HepG2 (cell line): ENCODE data around the gene GUCA2B. TPM values are rescaled to one million over a fixed set of nuclear protein-coding genes. Genes with fewer than 3 reads are reported as not detected.

Experiments used
- ATAC-seq: fragments of 200-7000 bp; cut with Tn5 transposase; 3 replicates; pipeline ENCODE4 v1.9.1; 2020; ENCODE audit warnings: mild to moderate bottlenecking, moderate library complexity
- BruUV-seq: library from RNA; stranded (reverse); fragments of 400-500 nt; replicated peaks from 2 replicates; lab custom pipeline; 2021; lab: Mats Ljungman, UMichigan
- CTCF ChIA-PET: fragments of 300-600 bp; formaldehyde crosslinking; extraction: SDS; loops from one replicate; lab custom pipeline; 2021; ENCODE audit warnings: low total read pairs, inconsistent platforms, low intra/inter-chr PET ratio; lab: Yijun Ruan, JAX
- POLR2A ChIA-PET: fragments of 350-600 bp; sonication (Branson Sonifier 250); formaldehyde crosslinking; loops from one replicate; lab custom pipeline; 2020; ENCODE audit warnings: antibody characterized with exemption, inconsistent platforms; lab: Yijun Ruan, JAX
- DNase-seq: peaks from one replicate; pipeline ENCODE4 v3.0.0-alpha.2; 2015; ENCODE audit warnings: low spot score
- FAIRE-seq: peaks from 3 replicates; lab custom pipeline; 2011; peaks lifted over from hg19 to GRCh38; lab: Jason Lieb, UNC
- H2AFZ ChIP-seq: one replicate; pipeline ENCODE4 v1.6.1; 2011; ENCODE audit warnings: low read length, inconsistent platforms
- H3K27ac ChIP-seq: fragments of 300-600 bp; 3 replicates; pipeline ENCODE4 v1.8.0; 2011; ENCODE audit warnings: mixed run types, mild to moderate bottlenecking, mixed read lengths, low read length, inconsistent platforms; ENCODE audit not compliant: insufficient read depth; ENCODE audit errors: extremely low read length
- H3K27me3 ChIP-seq, 2 experiments: fragments of 200-600 bp in 1 of 2; 2 replicates in 1 of 2; 3 replicates in 1 of 2; pipeline versions ENCODE4 v1.6.0 to v1.8.0; 2011; ENCODE audit warnings: low read length in 2 of 2, mild to moderate bottlenecking in 2 of 2, moderate library complexity in 2 of 2, inconsistent platforms in 1 of 2; ENCODE audit not compliant: insufficient read depth in 2 of 2, control insufficient read depth in 1 of 2
- H3K36me3 ChIP-seq, 2 experiments: fragments of 200-600 bp in 1 of 2; replicated peaks in 1 of 2; 2 replicates in 1 of 2; 3 replicates in 1 of 2; pipeline versions ENCODE4 v1.5.1 to v1.8.0; 2011; ENCODE audit warnings: low read length in 2 of 2, inconsistent platforms in 1 of 2; ENCODE audit not compliant: insufficient read depth in 2 of 2, control insufficient read depth in 1 of 2
- H3K4me1 ChIP-seq: 2 replicates; pipeline ENCODE4 v1.5.1; 2012; ENCODE audit warnings: low read length, inconsistent platforms; ENCODE audit not compliant: insufficient read depth
- H3K4me2 ChIP-seq: 2 replicates; pipeline ENCODE4 v1.6.0; 2011; ENCODE audit warnings: low read depth, low read length, inconsistent platforms
- H3K4me3 ChIP-seq, 3 experiments: fragments of 200-600 bp in 1 of 3; sonication (generic), shearing (Covaris generic) in 1 of 3; replicated peaks in 1 of 3; 2 replicates each; pipeline ENCODE4 v1.5.1; 2011 to 2016; ENCODE audit warnings: low read length in 3 of 3, inconsistent platforms in 2 of 3, low read depth in 2 of 3, mild to moderate bottlenecking in 2 of 3, control low read depth in 1 of 3, mixed read lengths in 1 of 3; ENCODE audit not compliant: insufficient read depth in 1 of 3
- H3K79me2 ChIP-seq: one replicate; pipeline ENCODE4 v1.6.1; 2011; ENCODE audit warnings: low read length, inconsistent platforms; ENCODE audit not compliant: insufficient read depth
- H3K9ac ChIP-seq: 2 replicates; pipeline ENCODE4 v1.6.0; 2011; ENCODE audit warnings: mild to moderate bottlenecking, low read depth, low read length, inconsistent platforms; ENCODE audit not compliant: insufficient read depth
- H3K9me3 ChIP-seq: 2 replicates; pipeline ENCODE4 v1.5.1; 2012; ENCODE audit warnings: mild to moderate bottlenecking, low read length
- H4K20me1 ChIP-seq: 2 replicates; pipeline ENCODE4 v1.6.0; 2011; ENCODE audit warnings: inconsistent platforms, mild to moderate bottlenecking, low read length, moderate library complexity; ENCODE audit not compliant: insufficient read depth
- NFIB ChIP-seq: sonication (generic); formaldehyde crosslinking; IDR thresholded peaks from 2 replicates; pipeline ENCODE4 v1.9.0; 2021; ENCODE audit warnings: missing genetic modification reagents, mild to moderate bottlenecking, borderline replicate concordance
- SETDB1 ChIP-seq: sonication (generic); formaldehyde crosslinking; IDR thresholded peaks from 2 replicates; pipeline ENCODE4 v1.5.1; 2020; ENCODE audit warnings: missing genetic modification reagents, mild to moderate bottlenecking, borderline replicate concordance
- ZNF18 ChIP-seq: sonication (generic); formaldehyde crosslinking; IDR thresholded peaks from 2 replicates; pipeline ENCODE4 v1.8.0; 2022; ENCODE audit warnings: mild to moderate bottlenecking, missing genetic modification reagents; ENCODE audit not compliant: insufficient replicate concordance
- ZNF280D ChIP-seq: sonication (generic); formaldehyde crosslinking; IDR thresholded peaks from 2 replicates; pipeline ENCODE4 v1.5.1; 2020; ENCODE audit warnings: mild to moderate bottlenecking, missing genetic modification reagents
- ZNF782 ChIP-seq: sonication (generic); formaldehyde crosslinking; IDR thresholded peaks from 2 replicates; pipeline ENCODE4 v1.4.0; 2020; ENCODE audit warnings: missing genetic modification reagents, mild to moderate bottlenecking, borderline replicate concordance
- WGBS: methylation state at CpG from one replicate; pipeline ENCODE4 v1.1.6; 2017; ENCODE audit warnings: low lambda C conversion rate; 5-methylcytosine and 5-hydroxymethylcytosine counted together
- in situ Hi-C: cut with HindIII; loops from 2 replicates; pipeline ENCODE4 v1.10.0; 2017; ENCODE audit warnings: low pct_unique_long_range_greater_than_20kb; ENCODE audit not compliant: extremely low pct_ligation_motif_present
- intact Hi-C: fragments of 100-400 bp; cut with micrococcal nuclease; formaldehyde crosslinking; loops from one replicate; pipeline ENCODE4 v1.10.0; 2022; ENCODE audit not compliant: unreplicated experiment
- polyA plus RNA-seq, 8 experiments: library from polyadenylated mRNA; depleted of rRNA in 3 of 8; stranded (reverse) in 7 of 8; unstranded in 1 of 8; fragments of >200 nt; fragmentation: Illumina TruSeq in 4 of 8; extraction: Trizol in 4 of 8; gene quantifications; 2 replicates each; pipeline versions ENCODE4 v1.2.1 to v1.2.3, GENCODE V29; 2011 to 2016; ENCODE audit warnings: low read depth in 4 of 8, missing spikeins in 1 of 8, mixed read lengths in 1 of 8; ENCODE audit not compliant: insufficient read depth in 1 of 8
- total RNA-seq, 5 experiments: library from RNA; depleted of rRNA; stranded (reverse); fragments of >200 nt; fragmentation: Illumina TruSeq; extraction: Trizol; gene quantifications; 2 replicates each; pipeline ENCODE4 v1.2.3, GENCODE V29; 2016; ENCODE audit warnings: low read depth in 1 of 5

GUCA2B gene
- total and polyA plus RNA-seq, 2 of the 13 experiments (the other 11 are each of a cell fraction or from before 2014, with no cell fraction given), result not detected

GRCh38 chr1:42177541-42177981, 24.4 kb downstream of the GUCA2B start:
- 93% methylated on average over 6 of the region's 6 CpGs for WGBS
- peaks cover 6 to 28% of the 10 kb centered on the region in 2 experiments; a peak in 3 of 5 replicates for H3K36me3 ChIP-seq
- no peak overlapping the region for H3K9ac ChIP-seq
- peaks cover 3% of the 10 kb centered on the region for H3K4me1 ChIP-seq
- no peak for DNase-seq
- no peak overlapping the region for H3K4me2 ChIP-seq
- no peaks in the 10 kb centered on the region for H3K27me3 ChIP-seq
- in situ Hi-C loops, result no loop called here
- no peak for FAIRE-seq
- H3K4me3 ChIP-seq, result no peak overlapping the region
- no peak overlapping the region for H2AFZ ChIP-seq
- H3K9me3 ChIP-seq, result no peaks in the 10 kb centered on the region
- no peak overlapping the region for H3K27ac ChIP-seq
- ChIA-PET POLR2A (no interaction called here), CTCF (no interaction called here)
- intact Hi-C loops, result no loop called here
- H3K79me2 ChIP-seq, result no peaks in the 10 kb centered on the region
- ATAC-seq, result no peak
- TF ChIP-seq NFIB (CRISPR knock-in tag) (no peak), ZNF18 (CRISPR knock-in tag) (no peak), ZNF782 (CRISPR knock-in tag) (no peak), ZNF280D (CRISPR knock-in tag) (no peak), SETDB1 (CRISPR knock-in tag) (no peak)
- no TSS peak for BruUV-seq
- no peaks in the 10 kb centered on the region for H4K20me1 ChIP-seq
